NB4 (cell line): Measurements from ENCODE around the gene CCDC171.

ENCODE experiments used
- MAX ChIP-seq: IDR thresholded peaks from 2 replicates; pipeline ENCODE4 v1.6.1; 2011; ENCODE audit warnings: low read depth, low read length
- MYC ChIP-seq: IDR thresholded peaks from 2 replicates; pipeline ENCODE4 v1.6.1; 2011; ENCODE audit warnings: low read depth, low read length
- POLR2A ChIP-seq: IDR thresholded peaks from 2 replicates; pipeline ENCODE4 v1.6.1; 2011; ENCODE audit warnings: mild to moderate bottlenecking; ENCODE audit not compliant: insufficient read length; ENCODE audit errors: extremely low read depth
- TF ChIP-seq, protein P1 (sequence below): IDR thresholded peaks from one replicate; pipeline ENCODE4 v1.5.1; 2012; ENCODE audit warnings: low read depth, low read length

- TF ChIP-seq, protein P1, sequence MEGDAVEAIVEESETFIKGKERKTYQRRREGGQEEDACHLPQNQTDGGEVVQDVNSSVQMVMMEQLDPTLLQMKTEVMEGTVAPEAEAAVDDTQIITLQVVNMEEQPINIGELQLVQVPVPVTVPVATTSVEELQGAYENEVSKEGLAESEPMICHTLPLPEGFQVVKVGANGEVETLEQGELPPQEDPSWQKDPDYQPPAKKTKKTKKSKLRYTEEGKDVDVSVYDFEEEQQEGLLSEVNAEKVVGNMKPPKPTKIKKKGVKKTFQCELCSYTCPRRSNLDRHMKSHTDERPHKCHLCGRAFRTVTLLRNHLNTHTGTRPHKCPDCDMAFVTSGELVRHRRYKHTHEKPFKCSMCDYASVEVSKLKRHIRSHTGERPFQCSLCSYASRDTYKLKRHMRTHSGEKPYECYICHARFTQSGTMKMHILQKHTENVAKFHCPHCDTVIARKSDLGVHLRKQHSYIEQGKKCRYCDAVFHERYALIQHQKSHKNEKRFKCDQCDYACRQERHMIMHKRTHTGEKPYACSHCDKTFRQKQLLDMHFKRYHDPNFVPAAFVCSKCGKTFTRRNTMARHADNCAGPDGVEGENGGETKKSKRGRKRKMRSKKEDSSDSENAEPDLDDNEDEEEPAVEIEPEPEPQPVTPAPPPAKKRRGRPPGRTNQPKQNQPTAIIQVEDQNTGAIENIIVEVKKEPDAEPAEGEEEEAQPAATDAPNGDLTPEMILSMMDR, result no peak
- no peak for TF ChIP-seq POLR2A
- TF ChIP-seq MAX, result no peak
- TF ChIP-seq MYC, result no peak
These were observed 461.0 kb downstream of the CCDC171 start for GRCh38 chr9:16013826-16014225.
